HG03064 (cell line): Measurements from ENCODE around the gene CBLIF.
"Not testable (repeated sequence)": the region's sequence is repeated elsewhere in the genome, so short reads cannot be mapped to it uniquely, and the experiment has no call there.

ENCODE experiments used
- ATAC-seq: cut with Tn5 transposase; IDR thresholded peaks from one replicate; pipeline ENCODE4 v1.9.1; 2021; ENCODE audit warnings: low read depth; ENCODE audit not compliant: unreplicated experiment

The CBLIF gene

DNA sequence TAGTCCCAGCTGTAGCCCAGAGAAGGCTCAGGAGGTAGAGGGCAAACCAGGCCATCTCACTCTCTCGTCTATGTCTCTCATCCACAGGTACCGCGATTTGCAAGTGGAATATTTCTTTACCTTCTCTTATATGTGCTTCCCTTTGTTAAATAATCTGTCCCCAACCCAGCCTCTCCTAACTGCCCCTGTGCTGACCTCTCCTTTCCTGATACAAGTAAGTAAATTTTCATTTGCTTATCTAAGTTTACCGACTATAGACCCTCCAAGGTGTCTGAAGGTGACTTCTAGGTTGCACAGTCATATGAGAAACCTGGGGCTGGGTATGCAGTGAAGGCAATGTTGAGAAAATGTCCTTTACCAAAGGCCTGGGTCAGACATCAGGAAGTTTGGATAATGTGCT, at the start of gene CBLIF:
CBLIF (minus strand) TSS at position 101 of the 400 bp plus-strand sequence; CDS start at position 55, 46 bp downstream.
- no peak for ATAC-seq

- no peak for ATAC-seq
These were observed 49.3 kb upstream of the CBLIF start for GRCh38 chr11:59894616-59895015.

GRCh38 chr11:59891781-59892181, 46.5 kb upstream of the CBLIF start:
- ATAC-seq = no peak

DNA sequence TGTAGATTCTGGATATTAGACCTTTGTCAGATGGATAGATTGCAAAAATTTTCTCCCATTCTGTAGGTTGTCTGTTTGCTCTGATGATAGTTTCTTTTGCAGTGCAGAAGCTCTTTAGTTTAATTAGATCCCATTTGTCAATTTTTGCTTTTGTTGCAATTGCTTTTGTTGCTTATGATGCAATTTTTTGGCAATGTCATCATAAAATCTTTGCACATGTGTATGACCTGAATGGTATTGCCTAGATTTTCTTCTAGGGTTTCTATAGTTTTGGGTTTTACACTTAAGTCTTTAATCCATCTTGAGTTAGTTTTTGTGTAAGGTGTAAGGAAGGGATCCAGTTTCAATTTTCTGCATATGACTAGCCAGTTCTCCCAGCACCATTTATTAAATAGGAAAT, 41.9 kb upstream of the CBLIF start:
- not testable (repeated sequence) for ATAC-seq

DNA sequence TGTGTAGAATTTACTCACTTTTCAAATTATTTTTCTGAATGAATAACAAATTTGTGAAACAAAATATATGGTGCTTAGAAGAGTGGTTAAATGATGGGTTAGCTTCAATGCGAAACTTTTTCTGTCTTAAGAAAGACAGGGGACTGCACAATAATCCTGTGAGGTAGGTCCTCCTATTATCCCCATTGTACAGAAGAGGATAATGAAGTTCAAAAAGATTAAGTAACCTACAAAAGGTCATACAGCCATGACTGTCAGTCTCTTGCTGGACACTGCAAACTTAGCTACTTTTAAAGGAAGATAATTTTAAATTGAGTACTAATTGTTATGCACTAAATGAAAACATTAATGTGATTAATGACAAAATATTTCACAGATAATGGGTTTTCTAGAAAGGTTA, 38.3 kb upstream of the CBLIF start:
- no peak for ATAC-seq

DNA sequence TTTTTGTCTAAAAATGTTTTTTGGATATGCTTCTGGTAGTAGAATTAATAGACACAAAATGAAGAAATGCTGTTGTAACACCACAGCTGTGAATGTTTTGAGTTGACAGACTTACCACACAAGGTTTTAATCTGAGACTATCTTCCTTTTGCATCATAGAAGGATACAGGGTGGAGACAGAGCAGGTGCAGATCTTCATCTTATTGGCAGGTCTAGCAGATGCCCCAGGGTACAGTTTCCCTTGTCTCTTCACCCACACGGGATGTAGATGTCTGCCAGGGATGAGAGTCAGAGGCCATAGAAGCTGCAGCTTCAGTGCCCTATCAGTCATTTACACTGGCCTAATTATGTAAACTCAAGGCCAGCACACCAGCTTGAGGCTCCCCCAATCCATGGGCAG, 34.3 kb upstream of the CBLIF start:
- no peak for ATAC-seq

GRCh38 chr11:59878575-59878974, 33.3 kb upstream of the CBLIF start, which contains the start of gene OOSP3:
Gene OOSP3, plus strand, starts transcription at chr11:59878782. Its CDS starts 27 bp downstream, at chr11:59878809.
- no peak for ATAC-seq

DNA sequence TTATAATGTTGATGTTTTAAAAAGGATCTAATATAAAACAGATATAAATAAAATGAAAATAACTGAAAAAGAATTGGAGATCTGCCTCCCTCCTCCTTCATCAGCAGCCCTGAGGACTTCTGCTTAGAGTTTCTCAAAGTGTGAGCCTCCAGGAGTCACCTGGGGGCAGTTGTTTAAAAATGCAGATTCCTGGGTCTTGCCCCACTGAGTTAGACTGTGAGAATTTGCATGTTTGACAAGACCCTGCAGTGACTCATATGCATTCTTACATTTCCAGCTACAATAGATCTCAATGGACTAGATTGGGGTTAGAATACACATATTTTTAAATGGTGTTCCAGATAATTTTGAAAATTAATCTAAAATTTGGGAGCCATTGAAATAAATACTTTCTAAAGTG, 32.5 kb upstream of the CBLIF start:
- no peak for ATAC-seq

DNA sequence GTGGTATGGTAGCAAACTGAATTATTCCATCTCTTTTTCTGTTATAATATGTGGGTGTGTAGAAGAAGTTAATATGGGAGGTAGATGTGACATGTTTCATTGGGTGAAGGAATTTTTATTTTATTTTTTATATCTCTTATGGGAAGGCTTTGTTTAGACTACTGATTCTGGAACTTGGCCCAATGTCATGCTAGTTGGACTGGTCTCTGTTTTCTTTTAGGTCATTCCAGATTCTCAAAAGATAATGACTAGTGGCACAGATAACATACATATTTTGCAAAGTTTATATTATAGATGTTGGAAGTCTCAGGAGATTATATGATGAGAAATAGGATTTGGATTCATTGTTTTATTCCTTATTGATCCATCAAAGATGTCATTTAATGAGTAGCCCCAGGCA, 32.0 kb upstream of the CBLIF start:
- ATAC-seq = no peak

- ATAC-seq = no peak
These were observed 30.7 kb upstream of the CBLIF start for GRCh38 chr11:59875856-59876519.

DNA sequence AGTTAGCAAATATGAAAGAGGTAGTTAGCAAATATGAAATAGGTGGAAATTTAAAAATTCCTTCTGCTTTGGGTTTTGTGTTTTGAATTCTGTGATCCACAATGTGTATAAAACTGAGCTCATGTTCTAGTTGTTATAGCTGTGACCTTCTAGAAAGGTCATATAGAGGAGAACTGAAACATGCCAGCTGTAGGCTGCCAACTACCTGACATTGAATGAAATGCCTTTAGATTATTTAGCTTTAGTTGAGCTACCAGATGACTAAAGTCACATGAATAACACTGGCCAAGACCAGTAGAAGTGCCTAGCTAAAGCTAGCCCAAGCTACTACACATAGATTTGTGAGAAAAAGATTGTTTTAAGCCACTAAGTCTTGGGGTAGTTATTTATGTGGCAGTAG, 26.8 kb upstream of the CBLIF start:
- no peak for ATAC-seq

DNA sequence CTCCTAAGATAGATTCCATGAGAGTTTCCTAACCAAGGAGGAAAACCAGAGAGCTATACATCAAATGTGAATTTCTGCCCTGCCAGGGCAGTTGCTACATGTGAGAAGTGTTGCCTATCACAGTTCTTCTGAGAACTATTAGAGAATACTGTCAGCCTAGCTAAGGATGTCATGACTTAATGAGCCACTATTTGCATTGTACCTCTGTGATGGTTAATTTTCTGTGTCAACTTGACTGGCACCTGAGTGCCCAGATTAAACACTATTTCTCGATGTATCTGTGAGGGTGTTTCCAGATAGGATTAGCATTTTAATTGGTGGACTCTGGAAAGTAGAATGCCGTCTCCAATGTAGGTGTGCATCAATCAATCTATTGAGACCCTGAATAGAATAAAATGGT, 22.6 kb upstream of the CBLIF start:
- ATAC-seq = no peak

DNA sequence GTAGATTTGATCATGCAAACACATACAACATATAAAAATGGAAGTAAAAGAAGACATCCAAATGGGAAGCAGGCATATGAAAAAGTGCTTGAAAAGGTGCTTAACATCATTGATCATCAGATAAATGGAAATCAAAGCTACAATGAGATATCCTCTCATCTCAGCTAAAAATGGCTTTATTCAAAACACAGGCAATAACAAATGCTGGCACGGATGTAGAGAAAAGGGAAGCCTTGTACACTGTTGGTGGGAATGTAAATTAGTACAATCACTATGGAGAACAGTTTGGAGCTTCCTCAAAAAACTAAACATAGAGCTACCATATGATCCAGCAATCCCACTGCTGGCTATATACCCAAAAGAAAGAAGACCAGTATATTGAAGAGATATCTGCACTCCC, 21.5 kb upstream of the CBLIF start:
- ATAC-seq = no peak

DNA sequence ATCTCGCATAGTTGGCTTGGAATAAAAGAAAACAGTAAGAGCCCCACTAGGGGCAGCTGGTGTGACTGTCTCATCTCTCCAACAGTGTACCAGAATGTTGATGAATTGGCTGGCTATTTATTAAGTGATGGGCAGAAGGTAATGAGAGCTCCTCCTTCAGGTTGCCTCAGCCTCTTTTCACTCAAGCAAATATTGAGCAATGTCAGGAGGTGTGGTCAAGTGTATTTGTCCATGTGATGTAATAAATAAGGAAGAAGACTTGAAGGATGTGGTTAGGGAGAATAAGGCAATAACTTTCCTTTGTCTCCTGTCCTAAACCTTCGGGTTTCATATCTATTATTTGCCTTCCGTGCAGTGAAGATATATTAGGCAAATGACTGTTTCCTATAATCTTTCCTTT, 21.1 kb upstream of the CBLIF start, which contains the start of gene TCN1:
TCN1 (minus strand) TSS at position 91 of the 400 bp plus-strand sequence; CDS start at position 74, 17 bp downstream.
- ATAC-seq = no peak

DNA sequence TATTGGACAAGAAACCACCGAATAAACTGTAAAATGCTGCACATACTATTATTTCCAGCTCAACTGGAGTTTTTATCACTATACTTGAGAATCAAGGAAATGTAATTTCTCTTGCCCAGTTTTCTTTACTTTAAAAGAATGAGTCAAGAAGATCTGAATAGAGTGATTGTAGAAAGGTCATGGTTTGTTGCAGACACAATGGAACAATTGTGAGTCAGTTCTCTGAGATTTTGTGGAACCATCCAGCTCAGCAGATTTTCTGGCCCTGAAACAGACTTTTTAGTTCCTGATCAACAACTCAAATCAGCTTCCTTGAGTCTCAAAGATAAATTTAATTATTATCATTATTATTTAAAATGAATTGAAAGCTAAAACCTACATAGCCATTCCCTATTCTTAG, 19.7 kb upstream of the CBLIF start:
- ATAC-seq = no peak

DNA sequence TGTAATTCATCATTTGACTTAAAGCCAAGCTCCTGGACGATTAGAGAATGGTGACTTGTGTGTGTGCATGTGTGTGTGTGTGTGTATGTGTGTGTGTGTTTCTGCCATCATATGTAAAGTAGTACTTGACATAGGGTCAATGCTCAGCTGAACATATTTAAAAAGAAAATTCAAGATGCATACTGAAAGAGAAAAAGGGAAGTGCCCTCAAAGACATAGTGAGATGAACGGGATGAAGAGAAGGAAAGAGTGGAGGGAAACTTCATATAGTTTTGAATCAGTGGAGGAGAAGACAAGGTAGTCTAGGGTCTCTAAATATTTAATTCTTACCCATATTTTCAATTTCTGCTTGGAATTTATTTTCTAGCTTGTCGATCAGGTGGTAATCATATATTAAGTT, 17.0 kb upstream of the CBLIF start:
- ATAC-seq = no peak

- no peak for ATAC-seq
These were observed 14.4 kb upstream of the CBLIF start for GRCh38 chr11:59859673-59860072.

- no peak for ATAC-seq
These were observed 12.4 kb upstream of the CBLIF start for GRCh38 chr11:59857439-59858434.

- ATAC-seq = no peak
These were observed 9.6 kb upstream of the CBLIF start for GRCh38 chr11:59854871-59855270.

GRCh38 chr11:59851416-59851815, 6.1 kb upstream of the CBLIF start:
- not testable (repeated sequence) for ATAC-seq

GRCh38 chr11:59849551-59849950, 4.3 kb upstream of the CBLIF start:
- ATAC-seq = not testable (repeated sequence)
